ENCODE measurements around the gene GGA1. TPM values are rescaled to one million over a fixed set of nuclear protein-coding genes. Genes with fewer than 3 reads are reported as not detected.

Gene GGA1
- total and polyA plus RNA-seq, 9 of the 15 experiments (the other 6 are each of a cell fraction or from before 2014, with no cell fraction given): 1.5 to 69.5 (median 31.6) TPM

GRCh38 chr22:37672206-37672919, 63.7 kb downstream of the GGA1 start:
- no peak overlapping the region for H3K4me2 ChIP-seq (ENCODE audit: insufficient read depth, low read length)
- no peak for DNase-seq (ENCODE audit: extremely low read depth in 1 of 4, low spot score in 3 of 4)
- H3K79me2 ChIP-seq (ENCODE audit: control insufficient read depth, insufficient read depth, low read length): peaks cover 16% of the 10 kb centered on the region
- intact Hi-C loops (cut with micrococcal nuclease) (no loop called here), in situ Hi-C loops (cut with MboI) (no loop called here)
- no peaks in the 10 kb centered on the region for H3K9me1 ChIP-seq (ENCODE audit: control insufficient read depth, insufficient read depth, low read length)
- H3K36me3 ChIP-seq (ENCODE audit: control insufficient read depth, insufficient read depth, low read length): no peaks in the 10 kb centered on the region
- H2AFZ ChIP-seq (ENCODE audit: low read depth, low read length): no peak overlapping the region
- WGBS (ENCODE audit: insufficient coverage, low coverage, missing lambda C conversion rate): 83% methylated on average over 12 of the region's 15 CpGs
- peaks cover 2 to 51% of the 10 kb centered on the region in 2 experiments; a peak in 3 of 5 replicates for H3K4me1 ChIP-seq (replicated peaks in 1 of 2; ENCODE audit: control insufficient read depth in 2 of 2, insufficient read depth in 2 of 2, low read length in 2 of 2)
- no TSS peak for BruUV-seq (replicated peaks)
- H3K9me3 ChIP-seq (replicated peaks; ENCODE audit: control insufficient read depth, insufficient read depth, low read depth, low read length): no peaks in the 10 kb centered on the region
- no peaks in the 10 kb centered on the region for H4K20me1 ChIP-seq (replicated peaks; ENCODE audit: control insufficient read depth, insufficient read depth, low read length)
- TF ChIP-seq NFE2L1 (tag; IDR thresholded peaks at IDR 0.05; ENCODE audit: borderline replicate concordance, low read depth) (no peak), BCOR (IDR thresholded peaks at IDR 0.05) (peak; percentile 43; the same call in 1 of the 2 replicates), KDM1A (IDR thresholded peaks at IDR 0.05) (peak in 1 of 2 experiments; percentile 26; a peak in 1 of 4 replicates), ZKSCAN8 (CRISPR knock-in tag; IDR thresholded peaks at IDR 0.05) (no peak), ZBTB33 (CRISPR knock-in tag; IDR thresholded peaks at IDR 0.05) (0 out of 2 replicates have a peak, but pooled peaks have one; percentile 37), RBM25 (IDR thresholded peaks at IDR 0.05; ENCODE audit: low read depth, low read length, severe bottlenecking) (peak; percentile 66), ETS2 (tag; IDR thresholded peaks at IDR 0.05; ENCODE audit: borderline replicate concordance, poor library complexity, severe bottlenecking) (no peak), THRA (IDR thresholded peaks at IDR 0.05) (no peak)
- FAIRE-seq: no peak
- no peak for ATAC-seq
- H3K27me3 ChIP-seq (ENCODE audit: control insufficient read depth in 2 of 2, insufficient read depth in 2 of 2, low read length in 2 of 2): no peaks in the 10 kb centered on the region
- ChIA-PET POLR2A (interaction anchor here (0.6 to 2.7 kb wide), 3 partner anchors 11 to 138 kb away, joined by 3 to 11 read pairs (median 4); no protein-coding TSS in a partner anchor), CTCF (ENCODE audit: low intra/inter-chr PET ratio) (no interaction called here)
- H3K27ac ChIP-seq (ENCODE audit: extremely low read depth, low read depth, low read length): no peak overlapping the region
- H3K9ac ChIP-seq (ENCODE audit: insufficient read depth in 1 of 2, low read depth in 2 of 2, low read length in 2 of 2): peak overlapping the region in 1 of 2 experiments; percentile 74; a peak in 2 of 4 replicates
- no peak overlapping the region for H3K4me3 ChIP-seq

All from K562 (cell line).